Measurements from ENCODE around the gene C9orf50.
"Not testable (repeated sequence)": the region's sequence is repeated elsewhere in the genome, so short reads cannot be mapped to it uniquely, and the experiment has no call there.

C9orf50 gene

DNA sequence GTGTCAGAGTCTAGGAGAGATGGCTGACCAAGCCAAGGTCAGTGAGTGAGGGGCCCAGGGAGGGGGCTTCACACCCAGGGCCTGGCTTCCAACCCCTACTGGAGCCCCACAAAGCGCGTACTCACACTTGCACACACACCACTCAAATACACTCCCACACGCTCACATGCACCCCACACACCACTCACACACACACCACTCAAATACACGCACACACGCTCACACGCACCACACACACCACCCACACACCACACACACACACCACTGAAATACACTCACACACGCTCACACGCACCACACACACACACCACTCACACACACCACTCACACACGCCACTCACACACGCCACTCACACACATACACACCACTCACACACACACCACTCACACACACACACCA lies 26.7 kb upstream of the C9orf50 start:
- DNase-seq = no peak

DNA sequence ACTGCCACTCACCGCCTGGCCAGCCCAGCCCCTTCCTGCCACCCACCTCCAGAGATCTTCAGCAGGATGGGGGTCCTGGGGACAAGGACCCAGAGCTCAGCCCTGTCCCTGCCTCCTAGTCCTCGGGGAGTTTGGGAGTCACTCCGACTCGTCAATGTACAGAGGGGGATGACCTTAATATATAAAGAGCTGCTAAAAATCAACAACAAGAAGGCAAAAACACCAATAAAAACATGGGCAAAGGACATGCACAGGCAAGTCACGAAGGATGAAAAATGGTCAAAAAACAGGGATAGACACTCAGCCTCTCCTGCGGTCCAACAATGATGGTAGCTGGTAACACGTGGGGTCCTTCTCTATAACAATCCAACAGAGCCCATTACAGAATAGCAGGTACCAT lies 25.8 kb upstream of the C9orf50 start:
- no peak for DNase-seq

GRCh38 chr9:129646252-129646651 lies 25.4 kb upstream of the C9orf50 start:
- no peak for DNase-seq

DNA sequence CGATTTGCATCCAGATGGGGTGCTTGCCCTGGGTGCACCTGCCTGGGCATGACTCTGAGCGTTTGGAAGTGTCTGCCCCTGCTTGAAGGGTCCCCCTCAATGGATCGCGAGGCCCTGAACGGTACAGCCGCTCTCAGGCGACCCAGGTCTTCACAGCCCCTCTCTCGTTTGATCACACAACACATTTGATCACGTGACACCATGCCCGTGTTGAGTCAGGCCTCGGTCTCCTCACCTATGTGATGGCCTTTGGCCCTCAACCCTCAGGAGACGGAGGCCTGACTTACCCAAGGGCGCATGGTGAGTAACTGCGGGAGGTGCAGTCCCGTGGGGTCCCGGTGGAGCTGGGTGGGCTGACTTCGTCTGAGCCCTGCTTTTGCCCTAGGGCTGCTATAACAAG lies 24.0 kb upstream of the C9orf50 start:
- no peak for DNase-seq

- DNase-seq = no peak
Measured at GRCh38 chr9:129644365-129644764, 23.5 kb upstream of the C9orf50 start.

DNA sequence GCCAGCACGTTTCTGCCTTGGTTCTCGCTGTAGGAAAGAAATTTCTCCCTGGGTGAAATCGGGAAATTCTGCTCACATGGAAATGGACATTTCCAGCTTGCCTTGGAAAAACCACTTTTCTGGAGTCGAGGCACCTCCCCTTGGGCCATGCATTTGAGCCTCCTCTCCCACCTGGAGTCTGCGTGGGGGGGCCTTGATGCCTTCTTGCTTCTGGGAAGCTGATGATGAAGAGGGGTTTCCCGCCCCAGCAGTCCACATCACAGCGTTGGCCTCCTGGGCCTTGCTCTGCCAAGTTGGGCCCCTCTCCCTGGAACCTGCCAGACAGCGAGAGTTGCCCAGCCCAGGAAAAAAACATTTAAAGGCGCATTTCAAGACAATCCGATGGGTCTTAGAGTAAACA lies 22.8 kb upstream of the C9orf50 start:
- no peak for DNase-seq

DNA sequence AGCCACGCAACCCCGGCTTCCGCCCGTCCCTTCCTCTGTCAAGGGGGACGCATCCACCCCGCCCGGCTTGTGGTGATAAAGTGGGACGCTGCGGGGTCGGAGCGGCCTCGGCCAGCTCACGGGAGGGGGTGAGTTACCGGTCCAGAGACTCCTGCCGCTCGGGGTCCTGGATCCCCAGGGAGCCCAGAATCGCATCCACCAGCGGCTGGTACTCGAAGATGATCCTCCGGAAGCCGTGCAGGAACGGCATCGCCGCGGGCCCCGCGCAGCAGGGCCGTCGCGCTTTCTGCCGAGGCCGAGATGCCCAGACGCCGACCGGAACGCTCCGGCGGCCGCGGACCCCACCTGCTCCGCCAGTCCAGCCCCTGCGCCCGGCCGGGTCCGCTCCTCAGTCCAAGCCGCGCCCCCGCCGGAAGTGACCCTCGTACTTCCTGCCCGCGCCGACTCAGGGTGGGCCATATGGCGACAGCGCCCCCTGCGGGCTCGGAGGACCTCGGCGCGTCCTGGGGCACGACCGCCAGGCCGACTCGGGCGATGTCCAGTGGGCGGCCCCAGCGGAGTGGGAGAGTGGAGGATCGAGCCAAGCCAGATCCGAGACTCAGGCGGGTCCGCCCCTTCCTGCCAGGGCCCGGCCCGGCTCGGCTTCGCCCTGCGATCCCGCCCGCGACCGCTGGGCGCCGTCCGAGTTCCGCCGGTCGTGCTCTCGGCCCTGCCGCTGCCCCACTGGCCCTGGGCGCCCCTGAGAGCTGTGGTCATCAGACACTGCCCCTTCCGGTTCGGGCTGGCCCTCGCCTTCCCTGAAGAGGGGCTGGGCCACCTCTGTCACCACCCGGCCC lies 21.1 kb upstream of the C9orf50 start, which contains the start of gene ASB6:
TSS of gene ASB6 (minus strand) at position 402 of the 836 bp plus-strand sequence. CDS start at position 250, 152 bp downstream.
- DNase-seq = peak; percentile 92 to 94

- DNase-seq = no peak
Measured at GRCh38 chr9:129640871-129641749, 20.2 kb upstream of the C9orf50 start.

DNA sequence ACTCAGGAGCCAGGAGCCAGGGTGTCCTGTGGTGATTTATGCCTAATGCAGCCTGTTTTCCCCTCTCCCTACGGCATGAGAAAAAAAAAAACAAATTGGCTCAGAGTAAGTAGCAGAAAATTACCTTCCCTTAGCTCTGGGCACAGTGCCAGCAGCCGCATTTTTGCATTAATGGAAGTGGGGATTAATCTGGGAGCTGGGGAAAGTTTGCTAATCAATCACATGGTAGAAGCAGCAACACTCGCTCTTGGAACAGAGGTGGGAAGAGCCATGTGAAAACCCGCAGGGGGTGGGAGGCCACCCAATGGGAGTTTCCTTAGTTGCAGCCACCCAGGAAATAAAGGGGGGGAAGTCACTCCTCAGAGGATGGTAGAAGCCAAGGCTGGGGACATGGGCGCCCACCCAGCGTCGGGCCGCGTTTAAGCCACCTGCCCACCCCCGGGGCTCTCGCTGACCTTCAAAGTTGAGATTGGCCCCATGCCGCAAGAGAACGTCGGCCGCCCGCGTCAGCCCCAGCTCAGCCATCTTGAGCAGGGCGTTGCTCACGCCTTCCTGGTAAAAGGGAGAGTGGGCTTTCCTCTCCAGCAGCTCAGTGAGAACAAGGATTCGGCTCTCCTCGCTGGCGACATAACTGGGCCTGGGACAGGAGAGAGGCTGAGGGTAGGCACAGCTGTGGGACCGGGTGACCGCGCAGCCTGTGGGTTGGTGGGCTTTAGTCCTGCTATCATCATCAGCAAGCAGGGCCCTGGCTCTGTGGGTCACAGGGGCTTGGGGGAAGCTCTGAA lies 19.4 kb upstream of the C9orf50 start:
- no peak for DNase-seq

- DNase-seq = no peak
Measured at GRCh38 chr9:129639756-129640085, 18.8 kb upstream of the C9orf50 start.

DNA sequence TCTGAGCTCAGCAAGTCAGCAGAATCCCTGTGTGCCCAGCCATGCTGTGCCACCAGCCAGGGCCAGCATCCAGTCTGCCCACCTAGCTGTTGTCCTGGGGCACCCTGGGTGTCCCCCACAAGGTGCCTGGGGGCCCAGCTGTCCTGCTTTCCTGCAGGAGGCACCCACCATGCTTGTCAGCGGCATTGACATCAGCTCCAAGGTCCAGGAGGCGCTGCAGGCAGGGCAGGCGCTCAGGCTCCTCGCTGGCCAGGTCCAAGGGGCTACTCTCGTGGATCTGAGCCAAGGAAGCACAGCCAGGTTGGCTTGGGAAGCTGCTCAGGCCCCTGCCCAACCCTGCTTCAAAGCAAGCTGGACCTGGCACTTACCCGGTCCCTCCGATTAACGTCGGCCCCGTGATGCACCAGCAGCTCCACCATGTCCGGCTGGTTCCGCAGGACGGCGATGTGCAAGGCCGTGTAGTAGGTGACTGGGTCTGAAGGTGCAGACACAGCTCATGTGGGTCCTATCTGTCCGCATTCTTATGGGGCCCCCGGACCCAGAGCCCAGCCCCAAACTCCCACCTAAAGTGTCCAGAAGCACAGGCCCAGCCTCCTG lies 18.2 kb upstream of the C9orf50 start:
- no peak for DNase-seq

DNA sequence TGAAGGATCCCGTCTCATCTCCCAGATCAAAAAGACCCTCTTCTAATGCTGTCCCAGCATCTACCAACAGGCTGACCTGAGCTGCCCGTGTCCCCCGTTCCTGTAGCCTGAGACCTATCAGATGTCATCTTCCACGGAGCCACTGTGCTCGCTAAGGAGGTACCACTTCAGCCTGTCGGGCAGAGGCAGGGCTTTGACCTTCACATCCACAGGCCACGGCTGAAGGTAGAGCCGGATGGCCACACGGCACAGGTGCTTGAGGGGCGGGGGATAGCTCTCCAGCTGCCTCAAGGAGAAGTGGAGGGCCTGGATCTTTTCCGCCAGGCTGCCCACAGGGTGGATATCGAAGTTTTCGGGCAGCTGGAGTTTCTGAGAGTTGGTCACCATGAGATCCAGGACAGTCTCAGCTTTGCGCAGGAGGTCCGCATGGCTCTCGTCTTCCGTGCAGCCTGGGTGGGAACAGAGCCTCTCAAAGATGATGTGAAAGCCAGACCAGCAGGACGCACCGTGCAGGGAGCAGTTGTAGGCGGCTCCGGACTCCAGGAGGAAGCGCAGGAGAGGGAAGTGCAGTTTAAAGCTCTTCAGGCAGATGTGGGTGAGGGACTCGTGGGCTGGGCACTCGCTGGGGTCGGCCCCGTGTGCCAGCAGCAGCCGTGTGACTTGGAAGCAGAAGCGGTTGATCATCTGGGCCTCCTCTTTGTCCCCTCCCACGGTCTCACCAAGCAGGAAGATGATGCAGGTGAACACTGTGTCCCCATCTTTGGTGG lies 17.0 kb upstream of the C9orf50 start:
- no peak for DNase-seq

DNA sequence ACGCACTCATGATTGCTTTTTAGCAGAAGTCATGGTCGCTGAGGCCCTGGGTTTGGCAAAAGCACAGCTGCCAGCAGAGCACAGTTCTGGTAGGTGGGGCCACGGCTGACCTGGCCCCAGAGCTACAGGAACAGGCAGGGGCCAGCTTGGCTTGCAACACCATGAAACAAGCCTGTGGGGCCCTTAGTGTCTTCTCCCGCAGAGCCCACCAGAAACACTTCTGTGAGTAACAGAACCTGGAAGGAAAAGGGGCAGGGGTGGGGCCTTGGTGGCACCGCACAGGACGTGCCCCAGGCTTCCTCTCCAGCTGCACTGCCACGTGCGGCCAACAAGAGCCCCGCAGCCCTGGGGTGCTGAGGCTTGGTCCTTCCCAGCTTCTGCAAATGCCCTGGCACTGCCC lies 16.2 kb upstream of the C9orf50 start:
- DNase-seq = no peak

DNA sequence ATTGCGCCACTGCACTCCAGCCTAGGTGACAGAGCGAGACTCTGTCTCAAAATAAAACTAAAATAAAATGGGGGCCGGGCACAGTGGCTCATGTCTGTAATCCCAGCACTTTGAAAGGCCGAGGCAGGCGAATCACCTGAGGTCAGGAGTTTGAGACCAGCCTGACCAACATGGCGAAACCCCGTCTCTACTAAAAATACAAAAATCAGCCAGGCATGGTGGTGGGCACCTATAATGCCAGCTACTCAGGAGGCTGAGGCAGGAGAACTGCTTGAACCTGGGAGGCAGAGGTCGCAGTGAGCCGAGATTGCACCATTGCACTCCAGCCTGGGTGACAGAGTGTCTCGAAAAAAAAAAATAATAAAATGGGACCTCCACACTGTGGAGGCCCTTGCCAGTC lies 15.4 kb upstream of the C9orf50 start:
- DNase-seq = not testable (repeated sequence)

DNA sequence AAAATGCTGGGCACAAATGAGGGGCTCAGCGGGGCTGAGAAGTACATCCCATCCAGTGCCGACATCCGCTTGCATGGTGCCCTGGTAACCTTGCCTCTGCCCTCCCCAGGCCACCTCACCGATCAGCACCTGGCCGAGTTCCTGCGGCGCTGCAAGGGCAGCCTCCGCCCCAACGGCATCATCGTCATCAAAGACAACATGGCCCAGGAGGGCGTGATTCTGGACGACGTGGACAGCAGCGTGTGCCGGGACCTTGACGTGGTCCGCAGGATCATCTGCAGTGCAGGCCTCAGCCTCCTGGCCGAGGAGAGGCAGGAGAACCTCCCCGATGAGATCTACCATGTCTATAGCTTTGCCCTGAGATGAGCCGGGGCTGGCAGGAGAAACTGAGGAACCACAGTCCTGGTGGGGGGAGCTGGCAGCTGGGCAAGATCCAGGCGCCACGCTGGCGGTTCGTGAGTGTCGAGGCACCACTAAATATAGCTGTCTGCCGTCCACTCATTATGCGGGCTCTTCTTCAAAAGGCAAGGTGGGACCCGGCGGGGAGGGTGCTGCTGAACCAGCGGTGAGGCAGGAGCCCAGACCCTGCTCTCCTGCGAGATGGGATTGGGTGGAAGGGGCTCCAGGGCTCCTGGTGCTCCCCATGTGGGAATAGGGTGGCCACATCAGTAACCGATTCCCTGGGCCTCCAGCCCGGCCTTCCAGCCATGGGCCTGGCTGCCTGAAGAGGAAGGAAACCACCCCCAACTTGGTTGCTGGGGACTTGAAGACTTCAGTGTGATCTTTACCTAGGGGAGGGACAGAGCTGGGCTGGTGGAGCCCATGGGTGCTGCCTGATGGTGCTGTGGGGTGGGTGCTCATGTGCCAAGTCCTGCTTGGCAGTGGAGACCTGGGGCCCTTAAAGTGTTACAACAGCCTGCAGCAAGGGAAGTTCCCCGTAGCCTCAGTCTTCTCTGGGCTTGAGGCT lies 14.5 kb upstream of the C9orf50 start:
- no peak for DNase-seq

- DNase-seq = no peak
Measured at GRCh38 chr9:129633848-129634247, 12.9 kb upstream of the C9orf50 start.

DNA sequence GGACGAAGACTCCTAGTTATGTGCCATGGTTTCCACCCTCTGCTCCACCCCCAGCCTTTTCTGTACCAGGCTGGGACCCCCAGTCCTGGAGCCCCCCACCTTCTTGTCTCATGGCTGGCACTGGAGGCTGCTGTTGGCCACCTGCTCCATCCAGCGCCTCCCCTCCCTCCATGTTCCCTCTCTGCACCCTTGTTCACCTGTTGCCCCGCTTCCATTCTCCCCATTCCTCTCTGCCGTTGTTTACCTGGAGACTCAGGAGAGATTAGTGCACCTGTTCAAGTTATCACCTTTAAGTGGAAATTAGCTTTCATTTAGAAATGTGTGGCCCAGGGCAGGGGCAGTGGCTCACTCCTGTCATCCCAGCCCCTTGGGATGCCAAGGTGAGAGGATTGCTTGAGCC lies 12.3 kb upstream of the C9orf50 start:
- no peak for DNase-seq

GRCh38 chr9:129632460-129632859 lies 11.6 kb upstream of the C9orf50 start:
- no peak for DNase-seq

- DNase-seq = no peak
Measured at GRCh38 chr9:129631674-129632129, 10.8 kb upstream of the C9orf50 start.

- DNase-seq = no peak
Measured at GRCh38 chr9:129630967-129631673, 10.2 kb upstream of the C9orf50 start.

Measured in CD4-positive, alpha-beta T cell treated with Interleukin-4 for 1 hour (primary cell).